HG02981 (cell line): ENCODE measurements around the gene C2CD3.
"Not testable (repeated sequence)": the region's sequence is repeated elsewhere in the genome, so short reads cannot be mapped to it uniquely, and the experiment has no call there.

Experiments
- ATAC-seq: cut with Tn5 transposase; IDR thresholded peaks from one replicate; pipeline ENCODE4 v1.9.1; 2021; ENCODE audit warnings: mild to moderate bottlenecking, moderate library complexity; ENCODE audit not compliant: unreplicated experiment

C2CD3 gene

DNA sequence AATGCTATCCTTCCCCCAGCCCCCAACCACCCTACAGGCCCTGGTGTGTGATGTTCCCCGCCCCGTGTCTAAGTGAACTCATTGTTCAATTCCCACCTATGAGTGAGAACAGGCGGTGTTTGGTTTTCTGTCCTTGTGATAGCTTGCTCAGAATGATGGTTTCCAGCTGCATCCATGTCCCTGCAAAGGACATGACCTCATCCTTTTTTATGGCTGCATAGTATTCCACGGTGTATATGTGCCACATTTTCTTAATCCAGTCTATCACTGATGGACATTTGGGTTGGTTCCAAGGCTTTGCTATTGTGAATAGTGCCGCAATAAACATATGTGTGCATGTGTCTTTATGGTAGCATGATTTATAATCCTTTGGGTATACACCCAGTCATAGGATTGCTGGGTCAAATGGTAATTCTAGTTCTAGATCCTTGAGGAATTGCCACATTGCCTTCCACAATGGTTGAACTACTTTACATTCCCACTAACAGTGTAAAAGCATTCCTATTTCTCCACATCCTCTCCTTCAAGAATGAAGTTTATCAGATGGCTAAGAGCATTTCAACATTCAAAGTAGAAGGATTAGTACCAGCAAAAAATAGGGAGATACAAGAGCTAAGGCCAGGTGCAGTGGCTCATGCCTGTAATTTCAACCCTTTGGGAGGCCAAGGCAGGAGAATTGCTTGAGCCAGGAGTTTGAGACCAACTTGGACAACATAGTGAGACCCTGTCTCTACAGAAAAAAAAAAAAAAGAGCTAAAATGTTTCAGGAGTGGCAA lies 50.4 kb downstream of the C2CD3 start:
- ATAC-seq, result not testable (repeated sequence)

DNA sequence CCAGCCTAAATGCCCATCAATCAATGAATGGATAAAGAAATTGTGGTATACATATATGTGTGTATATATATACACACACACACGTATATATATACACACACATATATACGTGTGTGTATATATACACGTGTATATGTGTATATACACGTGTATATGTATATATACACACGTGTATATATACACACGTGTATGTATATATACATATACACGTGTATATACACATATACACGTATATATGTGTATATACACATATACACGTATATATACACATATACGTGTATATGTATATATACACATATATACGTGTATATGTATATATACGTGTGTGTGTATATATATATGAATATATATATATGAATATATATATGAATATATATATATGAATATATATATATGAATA lies 54.1 kb downstream of the C2CD3 start:
- ATAC-seq, result no peak

DNA sequence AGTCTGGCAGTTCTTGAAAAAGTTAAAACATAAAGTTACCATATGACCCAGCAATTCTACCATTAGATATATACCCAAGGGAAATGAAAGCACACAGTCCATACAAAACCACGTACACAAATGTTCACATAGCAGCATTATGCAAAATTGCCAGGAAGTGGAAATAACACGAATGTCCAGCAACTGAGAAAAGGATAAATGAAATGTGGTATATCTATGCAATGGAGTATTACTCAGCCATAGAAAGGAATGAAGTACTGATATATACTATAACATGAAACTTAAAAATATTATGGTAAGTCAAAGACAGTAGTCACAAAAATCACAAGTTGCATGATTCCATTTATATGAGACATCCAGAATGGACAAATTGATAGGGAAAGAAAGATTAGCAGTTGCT lies 57.9 kb downstream of the C2CD3 start:
- ATAC-seq, result no peak

DNA sequence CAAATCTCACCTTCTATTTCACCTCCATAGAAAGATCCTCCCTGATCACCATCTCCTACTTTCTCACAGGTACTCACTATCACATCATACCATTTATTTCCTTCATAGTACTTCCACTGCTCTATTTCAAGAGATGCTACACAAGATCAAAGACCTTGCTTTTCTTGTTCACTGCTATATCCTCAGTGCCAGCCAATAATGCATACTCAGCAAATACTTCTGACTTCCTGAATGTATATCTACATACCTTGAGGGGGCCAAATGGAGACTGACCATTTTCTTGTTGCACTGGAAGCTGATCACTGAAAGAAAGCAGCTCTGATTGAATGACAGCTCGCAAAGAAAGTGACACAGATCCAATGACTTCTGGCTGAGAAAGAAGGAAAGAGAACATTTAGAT lies 64.7 kb downstream of the C2CD3 start:
- ATAC-seq, result no peak

DNA sequence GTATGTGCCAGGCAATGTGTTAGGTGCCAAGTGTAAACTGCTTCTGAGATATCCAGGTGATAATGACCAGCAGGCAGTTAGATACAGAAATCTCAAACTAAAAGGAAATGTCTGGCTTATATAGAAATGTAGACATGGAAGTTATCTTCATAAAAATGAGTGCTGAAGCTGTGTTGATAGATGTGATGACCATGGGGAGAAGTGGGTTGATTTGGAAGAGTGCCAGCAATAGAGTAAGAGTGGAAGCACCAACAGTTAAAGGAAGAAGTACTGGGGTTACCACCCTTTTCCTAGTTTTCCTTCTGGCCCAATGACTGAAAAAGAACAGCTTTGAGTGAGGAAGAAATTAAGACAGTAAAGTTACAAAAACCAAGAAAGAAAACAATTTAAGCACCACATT lies 68.5 kb downstream of the C2CD3 start:
- no peak for ATAC-seq

DNA sequence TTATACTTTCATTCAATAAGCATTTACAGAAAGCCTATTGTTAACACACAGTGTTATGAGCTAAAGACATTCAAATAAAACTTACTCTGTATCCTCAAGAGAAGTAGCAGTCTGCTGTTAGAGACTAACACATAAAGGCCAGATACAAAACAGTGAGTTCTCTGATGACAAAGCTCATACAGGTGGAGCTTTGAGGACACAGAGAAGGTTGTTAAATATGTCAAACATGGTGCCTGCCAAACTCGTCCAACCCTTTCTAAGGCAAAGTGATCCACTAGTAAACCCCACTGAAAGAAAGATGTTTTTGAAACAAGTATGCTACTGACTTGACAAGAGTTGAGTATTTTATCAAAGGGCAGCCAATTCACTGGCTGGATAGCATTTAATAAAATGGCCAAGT lies 70.1 kb downstream of the C2CD3 start:
- no peak for ATAC-seq

DNA sequence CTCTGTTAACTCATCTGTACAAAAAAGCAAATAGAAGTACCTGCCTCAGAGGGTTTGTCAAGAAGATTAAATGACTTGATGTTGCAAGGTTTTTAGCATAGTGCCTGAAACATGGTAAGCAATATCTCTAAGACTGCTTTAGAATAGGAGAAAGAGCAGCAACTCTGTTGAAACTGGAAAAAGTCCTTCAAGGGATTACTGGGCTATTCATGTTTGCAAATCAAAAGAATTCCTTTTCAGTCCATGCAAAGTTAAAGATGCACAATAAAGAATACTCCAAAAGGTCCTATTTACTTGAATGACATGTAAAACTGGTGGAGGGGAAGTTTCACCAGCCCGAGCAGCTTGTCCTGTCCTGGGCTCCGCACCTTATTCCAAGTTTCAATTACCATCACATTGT lies 70.6 kb downstream of the C2CD3 start:
- ATAC-seq, result no peak

DNA sequence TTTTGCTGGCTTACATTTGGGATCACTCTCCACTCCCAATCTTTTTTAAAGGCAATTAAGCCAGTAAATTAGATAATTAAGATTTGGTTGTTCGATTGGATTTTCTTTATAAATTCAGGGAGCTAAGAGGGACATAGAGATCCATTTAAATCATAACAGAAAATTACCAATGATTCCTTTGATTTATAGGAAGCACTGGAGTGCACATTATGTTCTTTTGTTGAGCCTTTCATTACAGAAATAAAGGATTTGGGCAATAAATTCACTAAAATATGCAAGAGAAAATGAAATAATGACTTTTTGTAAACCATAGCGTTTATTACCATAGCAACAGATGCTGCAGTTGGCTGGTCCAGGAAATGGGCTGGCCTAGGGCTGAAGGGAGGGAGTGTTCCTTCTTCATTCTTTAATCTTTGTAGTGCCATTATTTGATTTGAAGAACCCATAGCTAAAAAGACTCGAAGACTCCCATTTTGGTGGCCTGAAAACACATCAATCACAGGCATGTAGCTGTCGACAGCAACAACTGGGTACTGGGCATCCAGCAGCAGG lies 73.0 kb downstream of the C2CD3 start:
- ATAC-seq, result no peak

DNA sequence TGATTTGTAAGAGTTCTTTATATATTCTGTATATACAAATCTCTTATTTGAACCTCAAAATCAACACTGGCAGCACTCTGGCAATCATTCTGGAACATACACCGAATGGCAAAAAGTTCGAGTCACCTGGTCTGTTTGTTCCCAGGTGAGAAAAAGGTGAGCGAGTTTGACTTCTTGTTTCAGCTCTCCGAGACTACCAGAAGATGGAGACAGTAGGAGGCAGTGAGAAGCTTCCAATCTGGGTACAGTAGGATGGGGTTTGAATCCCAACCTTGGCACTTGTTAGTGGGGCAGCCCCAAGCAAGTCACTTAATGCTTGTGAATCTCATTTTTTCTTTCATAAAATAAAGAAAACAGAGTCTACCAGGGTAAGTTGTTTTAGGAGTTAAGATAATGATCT lies 76.4 kb downstream of the C2CD3 start:
- ATAC-seq, result no peak

DNA sequence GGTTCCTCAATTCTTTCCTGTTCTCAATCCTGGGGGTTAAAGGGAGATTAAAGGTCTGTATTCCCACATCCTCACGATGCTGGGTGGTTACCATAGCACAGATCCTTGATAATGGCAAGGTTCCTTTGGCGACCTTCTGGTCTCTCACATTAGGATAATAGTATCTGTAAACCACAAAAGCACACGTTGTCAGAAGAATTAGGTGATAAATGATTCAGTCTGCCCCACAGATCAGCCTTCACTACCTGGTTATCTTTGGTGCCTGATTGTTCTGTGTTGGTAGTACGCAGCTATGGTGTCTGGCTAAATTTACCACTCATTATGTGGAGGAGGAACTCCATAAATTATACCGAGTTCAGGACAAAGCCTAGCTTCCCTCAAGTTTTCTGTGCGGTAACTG lies 78.4 kb downstream of the C2CD3 start:
- no peak for ATAC-seq

DNA sequence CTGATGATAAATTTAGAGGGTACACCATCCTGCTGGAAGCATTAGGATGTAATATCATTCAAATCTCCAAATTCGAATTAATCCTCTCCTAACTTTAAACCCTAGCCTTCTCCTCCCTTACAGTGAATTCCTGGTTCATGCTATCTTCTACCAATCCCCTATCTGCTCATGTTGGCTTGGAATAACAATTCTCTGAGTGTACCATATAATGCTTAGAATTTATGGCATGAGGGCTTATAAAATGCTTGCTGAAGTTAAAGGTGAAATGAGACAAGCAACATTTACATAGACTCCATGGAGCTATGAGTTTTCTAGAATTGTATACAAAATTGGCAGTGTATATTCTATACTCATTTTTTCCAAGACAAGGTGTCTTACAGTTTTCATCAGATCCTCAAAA lies 79.3 kb downstream of the C2CD3 start:
- no peak for ATAC-seq

DNA sequence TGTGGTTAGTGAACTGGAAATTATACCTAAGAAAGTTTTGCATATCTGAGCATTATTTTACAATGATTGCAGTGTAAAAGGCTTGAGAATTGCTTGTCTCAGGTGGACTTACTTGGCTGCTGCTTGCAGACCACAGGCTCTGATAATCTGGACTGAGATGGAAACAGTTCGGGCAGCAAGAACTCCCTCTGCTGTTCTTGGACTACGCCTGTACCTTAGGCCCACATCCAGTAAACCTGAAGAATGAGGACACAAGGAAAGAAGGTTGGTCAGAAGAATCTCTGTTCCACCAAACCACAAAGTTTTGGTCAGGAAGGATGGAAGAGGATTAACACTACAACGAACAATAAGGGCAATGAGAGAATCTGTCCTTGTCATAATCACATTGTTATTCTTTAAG lies 80.1 kb downstream of the C2CD3 start:
- ATAC-seq, result no peak

DNA sequence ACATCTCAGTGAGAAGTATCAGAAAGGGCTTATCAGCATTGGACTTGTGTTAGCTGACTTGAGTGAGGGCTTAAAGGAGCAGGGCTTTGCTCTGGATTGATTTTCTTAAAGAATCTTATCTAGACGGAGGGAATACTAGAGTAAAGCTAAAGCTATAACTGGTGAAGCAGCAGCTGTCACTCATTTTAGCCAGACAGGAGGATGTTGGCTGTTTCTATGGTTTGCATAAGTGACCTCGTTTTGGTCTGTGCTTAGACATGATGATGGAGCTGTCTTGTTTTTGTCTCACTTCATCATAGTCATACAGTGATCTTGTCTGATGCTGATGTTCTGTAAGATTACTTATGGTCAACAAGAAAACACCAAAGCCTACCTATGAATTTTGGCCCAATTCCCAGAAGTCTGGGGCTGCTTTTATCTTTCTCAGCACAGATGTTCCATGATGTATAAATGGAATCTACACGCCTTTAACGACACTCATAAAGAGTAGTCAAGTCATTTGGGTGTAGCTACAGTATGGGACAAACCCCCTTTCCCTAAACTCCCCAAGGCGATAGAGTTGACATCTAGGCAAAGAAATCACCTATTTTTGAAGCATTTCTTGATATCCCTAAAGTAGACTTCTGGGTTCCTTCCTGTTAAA lies 84.4 kb downstream of the C2CD3 start:
- ATAC-seq, result no peak

DNA sequence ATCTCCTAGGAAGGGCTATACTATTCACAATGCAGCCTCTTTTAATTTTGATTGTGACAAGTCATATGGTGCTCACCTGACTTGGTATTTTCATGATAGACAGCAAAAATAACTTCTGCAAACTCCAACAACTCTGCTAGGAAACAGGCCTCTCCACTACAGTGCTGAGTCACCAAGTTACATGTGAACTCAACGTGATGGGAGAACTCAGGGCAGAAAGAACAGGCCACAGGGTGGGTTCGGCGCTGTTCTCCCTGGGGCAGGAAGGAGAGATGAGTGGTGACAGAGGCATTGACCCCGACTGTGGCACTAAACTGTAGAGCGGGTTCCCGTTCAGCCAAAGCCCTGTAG lies 85.3 kb downstream of the C2CD3 start:
- no peak for ATAC-seq

DNA sequence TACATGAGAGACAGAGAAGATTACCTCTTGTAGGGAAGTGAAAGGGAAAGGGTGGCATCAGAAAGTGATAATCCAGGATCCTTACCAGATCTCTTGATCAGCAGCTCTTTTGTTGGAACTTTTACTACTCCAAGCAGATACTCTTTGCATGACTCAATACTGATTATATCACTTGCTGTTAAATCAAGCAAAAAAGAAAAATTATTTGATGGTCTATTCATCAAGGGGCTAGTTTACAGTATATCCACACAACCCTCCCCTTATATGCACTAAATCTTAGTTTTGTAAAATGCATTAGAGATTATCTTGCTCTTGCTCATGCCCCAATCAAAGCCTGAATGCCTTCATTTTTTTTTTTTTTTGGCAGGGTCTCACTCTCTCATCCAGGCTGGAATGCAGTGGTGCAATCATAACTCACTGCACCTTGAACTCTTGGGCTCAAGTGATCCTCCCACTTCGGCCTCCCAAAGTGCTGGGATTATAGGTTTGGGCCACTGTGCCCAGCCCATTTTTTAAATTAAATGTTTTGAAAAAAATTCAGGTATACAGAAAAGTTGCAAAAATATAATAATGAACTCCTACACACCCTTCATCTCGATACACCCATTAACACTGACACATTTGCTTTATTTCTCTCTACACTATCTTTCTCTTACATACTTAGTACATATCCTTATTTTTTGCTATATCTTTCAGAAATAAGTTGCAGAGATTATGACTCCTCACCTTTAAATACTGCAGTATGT lies 85.8 kb downstream of the C2CD3 start:
- no peak for ATAC-seq

DNA sequence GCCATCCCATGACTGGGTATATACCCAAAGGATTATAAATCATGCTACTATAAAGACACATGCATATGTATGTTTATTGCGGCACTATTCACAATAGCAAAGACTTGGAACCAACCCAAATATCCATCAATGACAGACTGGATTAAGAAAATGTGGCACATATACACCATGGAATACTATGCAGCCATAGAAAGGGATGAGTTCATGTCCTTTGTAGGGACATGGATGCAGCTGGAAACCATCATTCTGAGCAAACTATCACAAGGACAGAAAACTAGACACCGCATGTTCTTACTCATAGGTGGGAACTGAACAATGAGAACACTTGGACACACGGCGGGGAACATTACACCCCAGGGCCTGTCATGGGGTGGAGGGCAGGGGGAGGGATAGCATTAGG lies 86.9 kb downstream of the C2CD3 start:
- ATAC-seq, result not testable (repeated sequence)

DNA sequence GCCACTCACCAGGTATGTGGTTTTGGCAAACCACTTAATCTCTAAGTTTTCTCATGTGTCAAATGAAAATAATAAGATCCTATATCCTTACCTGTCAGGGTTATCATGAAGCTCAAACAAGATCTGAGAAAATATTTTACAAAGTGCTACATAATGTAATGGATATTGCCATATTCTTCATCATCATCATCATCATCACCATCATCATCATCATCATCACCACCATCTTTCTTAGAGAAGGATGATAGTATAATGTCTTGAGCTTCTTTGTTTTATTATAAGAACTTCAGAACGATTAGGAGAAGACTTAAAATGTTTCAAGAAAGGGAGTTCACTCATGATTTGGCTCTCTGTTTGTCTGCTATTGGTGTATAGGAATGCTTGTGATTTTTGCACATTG lies 89.4 kb downstream of the C2CD3 start:
- no peak for ATAC-seq

DNA sequence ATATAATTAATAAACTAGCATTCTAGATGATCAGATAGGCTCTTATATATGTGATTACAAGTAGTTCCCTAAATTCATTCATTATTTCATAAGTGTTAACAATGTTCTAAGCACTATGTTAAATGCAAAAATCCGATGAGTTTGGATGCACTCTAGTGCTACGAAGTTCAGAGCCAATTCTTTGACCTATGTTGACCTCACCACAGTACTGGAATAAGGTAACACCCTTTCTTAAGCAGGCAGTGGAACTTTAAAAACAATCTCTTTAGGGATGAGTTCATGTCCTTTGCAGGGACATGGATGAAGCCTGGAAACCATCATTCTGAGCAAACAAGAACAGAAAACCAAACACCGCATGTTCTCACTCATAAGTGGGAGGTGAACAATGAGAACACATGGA lies 93.6 kb downstream of the C2CD3 start:
- ATAC-seq, result no peak

DNA sequence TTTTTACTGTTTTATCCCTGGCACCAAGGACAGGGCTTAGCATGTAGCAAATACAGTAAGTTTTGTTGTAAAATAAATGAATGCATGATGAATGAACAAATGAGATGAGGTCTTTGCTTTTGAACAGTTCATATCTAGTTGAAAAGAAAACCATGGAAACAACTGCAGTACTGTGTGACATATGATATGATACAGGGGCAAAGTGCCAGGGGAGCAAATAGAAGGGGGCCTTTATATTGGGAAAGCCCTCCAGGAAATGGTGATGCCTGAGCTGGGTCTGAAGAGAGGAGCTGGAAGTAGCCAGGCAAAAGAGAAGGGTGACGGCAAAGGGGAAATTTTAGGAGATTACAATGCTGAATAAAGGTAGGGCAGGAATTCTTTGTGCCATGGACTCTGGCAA lies 98.1 kb downstream of the C2CD3 start:
- ATAC-seq, result no peak

DNA sequence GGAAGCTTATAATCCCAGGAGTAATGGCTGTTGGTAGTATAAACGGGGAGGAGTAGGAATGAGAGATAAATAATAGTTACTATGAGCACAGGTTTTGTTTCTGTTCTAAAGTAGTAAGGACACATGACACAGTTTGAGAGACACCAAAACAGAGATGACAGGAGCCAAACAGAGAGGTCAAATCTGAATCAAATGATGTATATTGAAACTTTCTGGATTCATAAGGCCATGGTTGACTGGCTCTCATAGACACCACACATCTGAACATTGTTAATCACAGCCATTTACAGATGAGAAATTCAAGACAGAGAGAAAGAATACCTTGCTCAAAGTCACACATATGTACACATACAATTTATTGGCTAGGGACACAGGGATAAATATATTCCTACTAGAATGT lies 98.5 kb downstream of the C2CD3 start:
- ATAC-seq, result no peak

DNA sequence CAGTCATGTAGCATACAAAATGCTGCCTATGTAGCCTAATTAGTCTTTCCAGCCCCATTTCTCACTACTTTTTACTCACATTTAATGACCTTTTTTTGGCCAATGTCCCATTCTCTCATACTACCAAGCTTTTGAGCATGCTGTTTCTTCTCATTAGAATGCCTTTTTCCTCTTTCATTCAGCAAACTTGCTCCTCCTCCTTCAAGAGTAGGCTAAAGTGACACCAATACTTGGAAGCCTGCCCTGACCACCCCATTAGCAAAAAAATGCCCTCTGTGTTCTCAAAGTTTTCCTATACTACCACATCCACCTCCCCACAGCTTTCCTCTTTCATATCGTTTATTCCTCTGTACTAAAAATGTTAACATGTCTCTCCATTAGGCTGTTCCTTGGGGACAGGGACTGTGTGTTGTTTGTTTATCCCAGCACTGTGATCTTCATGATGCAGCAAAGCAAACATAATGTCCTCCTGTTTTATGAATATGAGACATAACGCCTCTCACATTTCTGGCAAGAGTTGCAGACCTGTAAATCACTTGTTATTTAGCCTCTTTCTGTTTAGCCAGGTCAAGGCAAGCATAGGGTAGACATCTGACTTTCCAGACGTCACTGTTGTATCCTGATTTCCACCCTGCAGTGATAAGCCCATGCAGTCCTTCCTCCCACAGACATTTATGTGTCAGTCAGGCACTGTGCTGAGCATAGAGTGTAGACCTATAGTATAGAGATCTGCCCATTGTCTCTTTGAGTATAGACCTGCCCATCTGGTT lies 99.9 kb downstream of the C2CD3 start:
- no peak for ATAC-seq
